Trophoblast cell (in vitro differentiated cells and primary cell): Measurements from ENCODE around the gene HORMAD1. TPM values are rescaled to one million over a fixed set of nuclear protein-coding genes. Genes with fewer than 3 reads are reported as not detected.
"Not testable (repeated sequence)": the region's sequence is repeated elsewhere in the genome, so short reads cannot be mapped to it uniquely, and the experiment has no call there.

Experiments used
- DNase-seq, 2 donors: peaks; one replicate each; pipeline ENCODE4 v3.0.0-alpha.2; 2016
- H2AFZ ChIP-seq: 2 replicates; pipeline ENCODE4 v1.6.1; 2013; ENCODE audit warnings: low read length, moderate library complexity, mild to moderate bottlenecking; ENCODE audit not compliant: insufficient read depth, poor library complexity
- H2AK5ac ChIP-seq: 2 replicates; pipeline ENCODE4 v1.6.1; 2013; ENCODE audit warnings: mild to moderate bottlenecking, low read length
- H2BK120ac ChIP-seq: 2 replicates; pipeline ENCODE4 v1.6.1; 2013; ENCODE audit warnings: low read length, mild to moderate bottlenecking, moderate library complexity; ENCODE audit not compliant: insufficient read depth, poor library complexity
- H2BK12ac ChIP-seq: 2 replicates; pipeline ENCODE4 v1.6.1; 2013; ENCODE audit warnings: mild to moderate bottlenecking, low read length, moderate library complexity
- H2BK5ac ChIP-seq: 2 replicates; pipeline ENCODE4 v1.6.1; 2013; ENCODE audit warnings: low read length, low read depth, moderate library complexity, mild to moderate bottlenecking; ENCODE audit not compliant: poor library complexity
- H3K14ac ChIP-seq: 2 replicates; pipeline ENCODE4 v1.6.1; 2013; ENCODE audit warnings: mild to moderate bottlenecking, low read length
- H3K18ac ChIP-seq: 2 replicates; pipeline ENCODE4 v1.6.1; 2013; ENCODE audit warnings: mild to moderate bottlenecking, low read length
- H3K23ac ChIP-seq: 2 replicates; pipeline ENCODE4 v1.6.1; 2013; ENCODE audit warnings: low read length
- H3K27ac ChIP-seq: 2 replicates; pipeline ENCODE4 v1.5.1; 2013; ENCODE audit warnings: low read depth, mild to moderate bottlenecking, inconsistent platforms, low read length, moderate library complexity
- H3K27me3 ChIP-seq: 2 replicates; pipeline ENCODE4 v1.6.1; 2013; ENCODE audit warnings: inconsistent platforms, mild to moderate bottlenecking, low read length, moderate library complexity; ENCODE audit not compliant: insufficient read depth
- H3K36me3 ChIP-seq, 2 experiments: 1 replicate in 1 of 2; 2 replicates in 1 of 2; pipeline ENCODE4 v1.6.1; 2013; ENCODE audit warnings: low read length in 2 of 2, mild to moderate bottlenecking in 2 of 2, moderate library complexity in 1 of 2; ENCODE audit not compliant: insufficient read depth in 2 of 2, control insufficient read depth in 1 of 2
- H3K4ac ChIP-seq: 2 replicates; pipeline ENCODE4 v1.6.1; 2013; ENCODE audit warnings: low read depth, mild to moderate bottlenecking, low read length, moderate library complexity
- H3K4me1 ChIP-seq, 2 experiments: 1 replicate in 1 of 2; 2 replicates in 1 of 2; pipeline ENCODE4 v1.6.1; 2013; ENCODE audit warnings: low read length in 2 of 2, mild to moderate bottlenecking in 2 of 2, moderate library complexity in 1 of 2; ENCODE audit not compliant: insufficient read depth in 2 of 2, control insufficient read depth in 1 of 2
- H3K4me2 ChIP-seq: 2 replicates; pipeline ENCODE4 v1.6.1; 2013; ENCODE audit warnings: inconsistent platforms, mild to moderate bottlenecking, low read length, moderate library complexity
- H3K4me3 ChIP-seq: 2 replicates; pipeline ENCODE4 v1.5.1; 2013; ENCODE audit warnings: mild to moderate bottlenecking, low read depth, low read length, inconsistent platforms
- H3K79me1 ChIP-seq: one replicate; pipeline ENCODE4 v1.6.1; 2013; ENCODE audit warnings: low read length
- H3K79me2 ChIP-seq: 2 replicates; pipeline ENCODE4 v1.6.1; 2013; ENCODE audit warnings: low read length, mild to moderate bottlenecking; ENCODE audit not compliant: control insufficient read depth, insufficient read depth, poor library complexity
- H3K9ac ChIP-seq: 2 replicates; pipeline ENCODE4 v1.6.1; 2013; ENCODE audit warnings: mild to moderate bottlenecking, low read length
- H3K9me3 ChIP-seq: 2 replicates; pipeline ENCODE4 v1.6.1; 2013; ENCODE audit warnings: low read depth, mild to moderate bottlenecking, control low read depth, inconsistent platforms, low read length; ENCODE audit not compliant: insufficient read depth
- H4K12ac ChIP-seq: 2 replicates; pipeline ENCODE4 v1.6.1; 2013; ENCODE audit warnings: low read depth, mild to moderate bottlenecking, low read length, moderate library complexity
- H4K8ac ChIP-seq: 2 replicates; pipeline ENCODE4 v1.6.1; 2013; ENCODE audit warnings: low read depth, mild to moderate bottlenecking, low read length, moderate library complexity
- H4K91ac ChIP-seq: one replicate; pipeline ENCODE4 v1.6.1; 2013; ENCODE audit warnings: low read depth, mild to moderate bottlenecking, low read length, moderate library complexity
- WGBS: extraction: QIAGEN DNeasy Blood & Tissue Kit; methylation state at CpG from one replicate; pipeline ENCODE4 v1.1.7; 2013; ENCODE audit warnings: missing lambda C conversion rate; ENCODE audit not compliant: insufficient read length, insufficient coverage; ENCODE audit errors: extremely low coverage; 5-methylcytosine and 5-hydroxymethylcytosine counted together
- polyA plus RNA-seq: library from polyadenylated mRNA; stranded (reverse); fragments of 200-250 nt; gene quantifications from 2 replicates; pipeline ENCODE4 v1.2.3, GENCODE V29; 2013

The HORMAD1 gene
- polyA plus RNA-seq: not detected in 2 replicates

- DNase-seq: peak in 1 of 2 donors; percentile 69
- Histone ChIP-seq H3K9me3 (no peaks in the 10 kb centered on the region), H2BK12ac (no peak within 1 kb of the TSS), H3K27ac (no peak within 1 kb of the TSS), H3K9ac (no peak within 1 kb of the TSS), H3K27me3 (no peaks in the 10 kb centered on the region), H2AFZ (no peak within 1 kb of the TSS), H3K23ac (no peak within 1 kb of the TSS), H2BK120ac (no peak within 1 kb of the TSS), H4K12ac (no peak within 1 kb of the TSS), H3K4me1 (no peaks in the 10 kb centered on the region), H4K91ac (no peak within 1 kb of the TSS), H3K4ac (no peak within 1 kb of the TSS), H3K4me2 (no peak within 1 kb of the TSS), H3K79me1 (no peaks in the 10 kb centered on the region), H4K8ac (no peak within 1 kb of the TSS), H3K14ac (no peak within 1 kb of the TSS), H2AK5ac (no peak within 1 kb of the TSS), H2BK5ac (no peak within 1 kb of the TSS), H3K4me3 (no peak within 1 kb of the TSS), H3K18ac (no peak within 1 kb of the TSS), H3K36me3 (no peaks in the 10 kb centered on the region), H3K79me2 (no peaks in the 10 kb centered on the region)
- no CpG with 5 or more reads among the region's 24 CpGs for WGBS
Measured at GRCh38 chr1:150720703-150721102, at the start of gene HORMAD1. Gene HORMAD1, minus strand, starts transcription at chr1:150720895. Its CDS starts 1,390 bp downstream, at chr1:150719505.

- not testable (repeated sequence) for H3K18ac ChIP-seq
Measured at GRCh38 chr1:150767704-150768103, 47.0 kb upstream of the HORMAD1 start.

GRCh38 chr1:150765977-150766301, 45.2 kb upstream of the HORMAD1 start:
- H3K18ac ChIP-seq, H3K14ac ChIP-seq, H3K4me2 ChIP-seq, DNase-seq, H3K9ac ChIP-seq, H3K79me2 ChIP-seq, H3K79me1 ChIP-seq, H2BK120ac ChIP-seq, H3K4me3 ChIP-seq, H2AK5ac ChIP-seq, H3K4ac ChIP-seq, H3K23ac ChIP-seq, H3K4me1 ChIP-seq, H3K9me3 ChIP-seq, H3K27me3 ChIP-seq, H4K91ac ChIP-seq, H2AFZ ChIP-seq, H4K12ac ChIP-seq, H2BK5ac ChIP-seq, H3K36me3 ChIP-seq, H3K27ac ChIP-seq, H2BK12ac ChIP-seq, H4K8ac ChIP-seq: not testable (repeated sequence)
- no CpG with 5 or more reads among the region's 1 CpG for WGBS

More at GRCh38 chr1:150767704-150768103, 47.0 kb upstream of the HORMAD1 start:
- H3K27me3 ChIP-seq, H2BK5ac ChIP-seq, H3K14ac ChIP-seq, H3K23ac ChIP-seq, H3K79me2 ChIP-seq, H4K12ac ChIP-seq, H3K9ac ChIP-seq, DNase-seq, H3K36me3 ChIP-seq, H4K8ac ChIP-seq, H2BK120ac ChIP-seq, H3K4me2 ChIP-seq, H2AFZ ChIP-seq, H3K4me1 ChIP-seq, H2AK5ac ChIP-seq, H2BK12ac ChIP-seq, H3K4me3 ChIP-seq, H4K91ac ChIP-seq, H3K4ac ChIP-seq, H3K9me3 ChIP-seq, H3K79me1 ChIP-seq, H3K27ac ChIP-seq: not testable (repeated sequence)
- WGBS: no CpG with 5 or more reads among the region's 1 CpG

GRCh38 chr1:150765296-150765976, 44.7 kb upstream of the HORMAD1 start, which contains the start of gene CTSS:
Gene CTSS, minus strand, starts transcription at chr1:150765778. Its CDS starts 1,015 bp downstream, at chr1:150764763.
- Histone ChIP-seq H3K4me1 (no peaks in the 10 kb centered on the region), H3K9me3 (no peaks in the 10 kb centered on the region), H3K27me3 (no peaks in the 10 kb centered on the region), H3K79me1 (no peaks in the 10 kb centered on the region), H2AFZ (no peak within 1 kb of the TSS), H3K79me2 (no peaks in the 10 kb centered on the region), H3K9ac (no peak within 1 kb of the TSS), H2AK5ac (no peak within 1 kb of the TSS), H4K12ac (no peak within 1 kb of the TSS), H3K14ac (no peak within 1 kb of the TSS), H2BK12ac (no peak within 1 kb of the TSS), H3K4me2 (no peak within 1 kb of the TSS), H4K8ac (no peak within 1 kb of the TSS), H3K27ac (no peak within 1 kb of the TSS), H3K36me3 (no peaks in the 10 kb centered on the region), H3K23ac (no peak within 1 kb of the TSS), H4K91ac (no peak within 1 kb of the TSS), H2BK5ac (no peak within 1 kb of the TSS), H3K18ac (no peak within 1 kb of the TSS), H3K4ac (no peak within 1 kb of the TSS), H2BK120ac (no peak within 1 kb of the TSS), H3K4me3 (no peak within 1 kb of the TSS)
- DNase-seq: peak in 1 of 2 donors; percentile 35
- WGBS: no CpG with 5 or more reads among the region's 4 CpGs
